CD4-positive, alpha-beta T cell treated with Interleukin-4 for 4 hours (primary cell): ENCODE measurements around the gene GIMAP1.

Experiments used
- DNase-seq: peaks from one replicate; pipeline ENCODE4 v3.0.0-alpha.2; 2020

Gene GIMAP1

GRCh38 chr7:150723467-150723866, 7.1 kb downstream of the GIMAP1 start:
- no peak for DNase-seq

GRCh38 chr7:150727381-150727780, 11.0 kb downstream of the GIMAP1 start:
- DNase-seq, result no peak

GRCh38 chr7:150728011-150728410, 11.6 kb downstream of the GIMAP1 start:
- DNase-seq, result no peak

GRCh38 chr7:150728609-150729008, 12.2 kb downstream of the GIMAP1 start:
- no peak for DNase-seq

GRCh38 chr7:150731916-150732315, 15.5 kb downstream of the GIMAP1 start:
- DNase-seq, result peak; percentile 68

- DNase-seq, result no peak
Observed at GRCh38 chr7:150732786-150733481, 16.5 kb downstream of the GIMAP1 start.

- no peak for DNase-seq
Observed at GRCh38 chr7:150733482-150734095, 17.2 kb downstream of the GIMAP1 start.

- DNase-seq, result no peak
Observed at GRCh38 chr7:150734254-150734653, 17.8 kb downstream of the GIMAP1 start.

GRCh38 chr7:150735596-150736358, 19.4 kb downstream of the GIMAP1 start:
- no peak for DNase-seq

- no peak for DNase-seq
Observed at GRCh38 chr7:150736864-150737263, 20.5 kb downstream of the GIMAP1 start.

- DNase-seq, result peak; percentile 84
Observed at GRCh38 chr7:150737265-150738055, 21.0 kb downstream of the GIMAP1 start, which contains the start of gene GIMAP5. Gene GIMAP5, plus strand, starts transcription at chr7:150737418. Its CDS starts 3,467 bp downstream, at chr7:150740885.

GRCh38 chr7:150738092-150738491, 21.7 kb downstream of the GIMAP1 start:
- DNase-seq, result peak; percentile 88

GRCh38 chr7:150738591-150739001, 22.2 kb downstream of the GIMAP1 start:
- peak; percentile 85 for DNase-seq

- no peak for DNase-seq
Observed at GRCh38 chr7:150739033-150739432, 22.6 kb downstream of the GIMAP1 start.

- DNase-seq, result peak; percentile 51
Observed at GRCh38 chr7:150740053-150740452, 23.6 kb downstream of the GIMAP1 start.

- no peak for DNase-seq
Observed at GRCh38 chr7:150742286-150742968, 26.0 kb downstream of the GIMAP1 start.

- no peak for DNase-seq
Observed at GRCh38 chr7:150744041-150744656, 27.7 kb downstream of the GIMAP1 start.

GRCh38 chr7:150745086-150745485, 28.7 kb downstream of the GIMAP1 start:
- DNase-seq, result no peak

GRCh38 chr7:150745876-150746275, 29.5 kb downstream of the GIMAP1 start:
- no peak for DNase-seq

GRCh38 chr7:150746921-150747320, 30.5 kb downstream of the GIMAP1 start:
- no peak for DNase-seq

- no peak for DNase-seq
Observed at GRCh38 chr7:150748376-150748775, 32.0 kb downstream of the GIMAP1 start.

GRCh38 chr7:150751702-150752101, 35.3 kb downstream of the GIMAP1 start:
- no peak for DNase-seq
